Stomach smooth muscle (tissue), 2 donors: ENCODE data around the gene TRPM1.

ENCODE experiments used
- H3K27ac ChIP-seq: one replicate; pipeline ENCODE4 v1.7.0; 2013; ENCODE audit warnings: mild to moderate bottlenecking, low read length, inconsistent platforms
- H3K27me3 ChIP-seq, 2 donors: one replicate each; pipeline ENCODE4 v1.7.0; 2013; ENCODE audit warnings: low read length in 2 of 2; ENCODE audit not compliant: insufficient read depth in 2 of 2, control insufficient read depth in 1 of 2
- H3K36me3 ChIP-seq, 2 donors: one replicate each; pipeline ENCODE4 v1.7.0; 2013; ENCODE audit warnings: low read length in 2 of 2; ENCODE audit not compliant: control insufficient read depth in 2 of 2, insufficient read depth in 2 of 2
- H3K4me1 ChIP-seq: one replicate; pipeline ENCODE4 v1.7.0; 2013; ENCODE audit warnings: low read length; ENCODE audit not compliant: control insufficient read depth, insufficient read depth
- H3K4me3 ChIP-seq, 2 donors: one replicate each; pipeline ENCODE4 v1.7.0; 2013; ENCODE audit warnings: low read length in 2 of 2
- H3K9ac ChIP-seq, 2 donors: one replicate each; pipeline ENCODE4 v1.7.0; 2013; ENCODE audit warnings: low read length in 2 of 2, mild to moderate bottlenecking in 1 of 2
- H3K9me3 ChIP-seq, 2 donors: one replicate each; pipeline ENCODE4 v1.7.0; 2013; ENCODE audit warnings: low read length in 2 of 2; ENCODE audit not compliant: control insufficient read depth in 2 of 2
- donor health status: healthy.
- donor health status: Pancreatic carcinoma.

TRPM1 gene

DNA sequence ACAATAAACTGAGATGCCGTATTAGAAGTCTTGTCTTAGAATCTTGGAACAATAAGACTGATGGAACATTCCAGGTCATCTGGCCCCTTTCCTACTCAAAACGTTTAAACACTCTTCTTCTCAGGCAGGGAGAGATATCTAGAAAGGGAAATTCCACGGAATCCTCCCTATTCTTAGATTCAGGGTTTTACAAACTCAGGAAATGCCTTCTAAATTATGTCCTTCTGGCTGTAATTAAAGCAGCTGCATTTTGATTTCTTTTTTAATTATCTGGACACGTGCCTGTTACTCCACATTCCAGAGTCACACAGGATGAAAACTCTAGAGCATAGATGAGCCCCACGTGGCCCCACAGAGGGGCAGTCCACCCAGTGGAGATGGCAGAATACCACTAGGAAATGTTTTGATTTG lies 68.6 kb downstream of the TRPM1 start:
- no peak overlapping the region for H3K4me3 ChIP-seq
- no peaks in the 10 kb centered on the region for H3K36me3 ChIP-seq
- no peaks in the 10 kb centered on the region for H3K9me3 ChIP-seq
- H3K27ac ChIP-seq = no peak overlapping the region
- H3K4me1 ChIP-seq = no peaks in the 10 kb centered on the region
- no peak overlapping the region for H3K9ac ChIP-seq
- H3K27me3 ChIP-seq = no peaks in the 10 kb centered on the region

DNA sequence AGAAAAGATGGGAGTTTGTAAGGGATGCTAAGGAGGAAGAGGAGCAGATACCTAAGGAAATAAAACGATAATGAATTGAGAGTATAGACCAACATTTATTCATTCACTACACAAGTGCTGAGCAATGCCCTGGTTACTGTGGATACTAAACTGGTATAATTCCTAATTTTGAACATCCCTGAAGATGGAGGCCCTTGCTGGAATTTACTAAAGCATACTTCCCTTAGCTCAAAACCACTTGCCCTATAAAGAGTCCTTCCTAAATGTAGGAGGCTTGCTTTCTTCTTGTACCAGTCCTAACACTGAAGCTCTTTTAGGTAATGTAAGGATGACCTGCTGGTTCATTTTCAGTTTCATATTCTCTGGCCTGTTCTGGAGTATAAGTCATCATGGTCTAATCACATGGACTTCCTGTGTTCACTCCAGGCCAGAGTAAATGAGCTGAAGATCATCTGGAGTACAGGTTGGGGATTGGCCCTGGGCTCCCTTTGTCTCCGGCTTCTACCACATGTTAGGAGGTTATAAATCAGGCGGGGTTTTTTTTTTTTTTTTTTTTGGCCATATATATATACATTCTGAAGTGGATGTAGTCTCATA lies 70.0 kb downstream of the TRPM1 start:
- H3K27ac ChIP-seq = no peak overlapping the region
- H3K4me3 ChIP-seq = no peak overlapping the region
- no peak overlapping the region for H3K9ac ChIP-seq
- no peaks in the 10 kb centered on the region for H3K9me3 ChIP-seq
- no peaks in the 10 kb centered on the region for H3K27me3 ChIP-seq
- no peaks in the 10 kb centered on the region for H3K36me3 ChIP-seq
- H3K4me1 ChIP-seq = no peaks in the 10 kb centered on the region

DNA sequence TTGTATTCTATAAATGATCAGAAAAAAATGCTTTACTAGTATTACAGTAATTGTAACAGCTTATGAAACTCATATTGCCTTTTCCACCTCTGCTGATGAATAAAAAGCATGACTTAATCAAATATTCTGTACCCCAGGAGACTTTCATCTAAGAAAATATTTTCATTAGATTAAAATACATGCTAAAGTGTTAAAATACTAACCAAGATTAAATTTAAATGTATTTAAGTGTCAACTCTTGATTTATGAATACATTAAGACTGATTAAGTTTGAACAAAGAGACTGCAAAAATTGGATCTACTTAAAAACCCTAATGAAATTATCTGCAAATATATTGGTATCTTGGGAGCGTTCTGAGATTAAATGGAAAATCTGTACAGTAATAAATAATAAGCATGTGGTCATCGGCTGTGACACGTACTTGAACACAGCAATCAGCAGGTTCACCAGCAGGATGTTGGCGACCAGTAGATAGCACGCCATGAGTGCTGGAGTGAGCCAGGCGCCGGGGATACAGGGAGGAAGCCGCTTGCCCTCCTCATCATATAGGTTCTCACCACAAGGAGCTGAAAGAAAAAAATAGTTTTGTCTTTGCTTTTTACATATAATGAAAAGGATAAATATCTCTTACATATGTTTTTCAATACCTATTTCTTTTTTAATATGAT lies 73.5 kb downstream of the TRPM1 start:
- H3K9ac ChIP-seq = no peak overlapping the region
- H3K9me3 ChIP-seq = no peaks in the 10 kb centered on the region
- no peaks in the 10 kb centered on the region for H3K4me1 ChIP-seq

DNA sequence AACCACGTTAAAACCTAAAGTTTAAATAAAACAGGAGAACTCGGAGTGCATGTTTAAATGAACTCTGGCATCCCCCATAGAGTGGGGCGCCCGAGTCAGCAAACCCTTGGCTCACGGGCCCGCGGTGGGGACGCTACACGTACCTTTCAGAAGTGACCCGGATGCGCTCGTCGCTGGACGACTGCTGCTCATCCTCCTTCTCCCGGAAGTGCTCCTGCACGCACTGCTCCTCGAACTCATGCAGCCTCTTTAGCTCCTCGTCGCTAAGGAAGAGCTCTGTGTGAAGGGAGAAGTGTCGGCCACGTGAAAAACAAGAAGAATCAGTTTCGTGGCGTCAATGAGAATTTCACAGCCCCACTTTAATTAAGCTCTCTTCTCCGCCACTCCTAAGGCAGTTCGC lies 75.5 kb downstream of the TRPM1 start:
- Histone ChIP-seq H3K9ac (no peak overlapping the region), H3K9me3 (no peaks in the 10 kb centered on the region), H3K4me3 (no peak overlapping the region), H3K27me3 (no peaks in the 10 kb centered on the region), H3K27ac (no peak overlapping the region), H3K4me1 (no peaks in the 10 kb centered on the region), H3K36me3 (no peaks in the 10 kb centered on the region)

More for the DNA sequence above, 73.5 kb downstream of the TRPM1 start:
- no peaks in the 10 kb centered on the region for H3K27me3 ChIP-seq
- H3K4me3 ChIP-seq = no peak overlapping the region
- no peaks in the 10 kb centered on the region for H3K36me3 ChIP-seq
- no peak overlapping the region for H3K27ac ChIP-seq

DNA sequence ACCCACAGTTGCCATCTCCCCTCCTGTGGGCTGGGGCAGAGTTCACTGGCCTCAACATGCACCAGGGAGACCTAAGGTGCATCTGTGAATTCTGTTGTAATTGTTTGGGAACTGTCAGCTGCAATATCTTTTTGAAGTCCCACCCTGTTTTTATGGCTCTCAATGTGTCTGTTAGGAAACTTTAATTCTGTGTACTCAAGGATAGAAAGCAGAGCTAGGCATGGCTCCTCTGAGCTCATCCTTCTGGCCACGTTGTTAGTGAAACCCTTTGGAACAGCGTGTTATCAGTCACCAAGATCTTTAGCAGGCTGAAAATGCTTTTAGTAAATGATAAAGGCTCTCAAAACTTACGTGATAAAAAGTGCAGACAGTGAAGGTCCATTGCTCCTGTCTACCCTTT lies 76.5 kb downstream of the TRPM1 start:
- Histone ChIP-seq H3K4me3 (no peak overlapping the region), H3K9ac (no peak overlapping the region), H3K4me1 (no peaks in the 10 kb centered on the region), H3K27ac (no peak overlapping the region), H3K36me3 (no peaks in the 10 kb centered on the region), H3K9me3 (no peaks in the 10 kb centered on the region), H3K27me3 (no peaks in the 10 kb centered on the region)

DNA sequence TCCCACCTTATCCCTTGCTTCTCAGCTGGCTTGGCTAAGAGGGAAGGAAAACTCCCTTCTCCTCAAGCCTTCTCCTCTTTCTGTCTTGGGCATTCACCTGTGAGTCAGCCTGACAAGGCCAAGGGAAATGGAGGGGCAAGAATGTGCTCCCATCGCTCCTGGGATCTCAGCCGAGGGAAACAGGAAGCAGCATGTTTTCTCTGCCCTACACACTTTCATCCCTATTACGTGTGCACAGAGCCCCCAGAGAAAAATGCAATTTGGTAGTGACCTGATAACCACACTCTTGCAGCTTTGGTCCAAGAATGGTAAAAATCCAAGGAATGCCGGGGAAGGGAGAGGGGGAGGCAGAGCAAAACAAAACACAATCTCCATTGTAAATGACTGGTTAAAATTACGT lies 77.2 kb downstream of the TRPM1 start:
- no peaks in the 10 kb centered on the region for H3K4me1 ChIP-seq
- no peak overlapping the region for H3K9ac ChIP-seq
- no peak overlapping the region for H3K27ac ChIP-seq
- no peak overlapping the region for H3K4me3 ChIP-seq
- H3K9me3 ChIP-seq = no peaks in the 10 kb centered on the region
- no peaks in the 10 kb centered on the region for H3K36me3 ChIP-seq
- H3K27me3 ChIP-seq = no peaks in the 10 kb centered on the region

DNA sequence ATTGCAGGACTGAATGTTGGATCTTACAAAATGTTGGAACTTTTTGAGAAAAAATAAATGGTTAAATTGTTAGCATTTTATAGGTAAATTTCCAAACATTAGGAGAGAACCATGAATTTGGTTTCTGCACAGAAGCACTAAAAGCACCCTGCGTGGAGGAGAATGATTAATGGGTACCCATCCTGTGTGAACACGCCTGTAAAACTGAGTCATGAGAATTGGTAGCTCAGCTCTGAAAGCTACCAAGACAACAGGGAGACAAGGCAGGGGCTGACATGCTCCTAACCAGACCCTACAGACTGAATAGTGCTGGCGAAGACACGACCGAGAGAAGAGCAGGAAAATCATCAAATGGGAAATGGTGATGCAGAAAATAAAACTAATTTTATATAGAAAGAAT lies 77.7 kb downstream of the TRPM1 start:
- Histone ChIP-seq H3K27me3 (no peaks in the 10 kb centered on the region), H3K9me3 (no peaks in the 10 kb centered on the region), H3K27ac (no peak overlapping the region), H3K9ac (no peak overlapping the region), H3K4me1 (no peaks in the 10 kb centered on the region), H3K4me3 (no peak overlapping the region), H3K36me3 (no peaks in the 10 kb centered on the region)

DNA sequence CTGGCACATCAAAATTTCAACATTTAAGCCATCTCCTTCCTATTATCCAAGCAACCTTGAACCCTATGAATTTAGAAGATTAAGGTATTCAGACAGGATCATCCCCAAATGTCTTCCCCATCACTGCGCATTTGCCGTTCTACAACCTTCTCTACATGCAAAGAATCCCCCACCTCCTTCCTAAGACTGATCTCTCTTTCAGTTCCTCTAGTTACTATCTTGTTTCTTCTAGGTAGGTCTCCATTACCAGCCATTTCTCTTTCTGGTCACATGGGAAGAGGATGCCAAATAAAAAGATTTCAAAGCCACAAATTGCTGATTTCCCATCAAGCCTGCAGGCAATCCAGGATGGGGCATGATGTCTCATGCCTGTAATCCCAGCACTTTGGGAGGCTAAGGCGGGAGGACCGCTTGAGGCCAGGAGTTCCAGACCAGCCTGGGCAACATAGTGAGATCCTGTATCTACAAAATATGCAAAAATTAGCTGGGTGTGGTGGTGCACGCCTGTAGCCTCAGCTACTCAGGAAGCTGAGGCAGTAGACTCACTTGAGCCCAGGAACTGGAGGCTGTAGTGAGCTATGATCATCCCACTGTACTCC lies 80.4 kb downstream of the TRPM1 start:
- H3K4me3 ChIP-seq = no peak overlapping the region

DNA sequence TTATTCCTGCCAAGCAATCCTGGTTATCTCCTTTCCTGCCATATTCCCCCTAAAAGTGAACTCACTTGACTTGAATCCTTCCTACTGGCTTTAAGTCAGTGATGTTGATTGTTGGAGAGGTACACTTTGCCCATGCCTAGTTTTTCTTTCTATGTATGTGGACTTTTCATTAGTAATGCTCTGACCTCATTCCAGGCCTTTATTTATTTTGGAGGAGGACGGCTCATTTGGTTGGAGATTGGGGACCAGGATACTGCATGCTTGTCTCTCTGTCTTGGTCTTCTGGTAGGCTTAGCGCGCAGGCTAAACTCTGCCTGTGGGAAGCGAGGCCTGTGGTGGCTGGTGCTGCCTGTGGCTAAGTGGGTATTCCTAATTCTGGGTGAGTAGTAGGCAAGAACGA lies 81.0 kb downstream of the TRPM1 start:
- Histone ChIP-seq H3K27me3 (no peaks in the 10 kb centered on the region), H3K9ac (no peak overlapping the region), H3K36me3 (no peaks in the 10 kb centered on the region), H3K27ac (no peak overlapping the region), H3K9me3 (no peaks in the 10 kb centered on the region), H3K4me3 (no peak overlapping the region), H3K4me1 (no peaks in the 10 kb centered on the region)

More for the DNA sequence above, 80.4 kb downstream of the TRPM1 start:
- Histone ChIP-seq H3K4me1 (no peaks in the 10 kb centered on the region), H3K9ac (no peak overlapping the region), H3K9me3 (no peaks in the 10 kb centered on the region), H3K36me3 (no peaks in the 10 kb centered on the region), H3K27ac (no peak overlapping the region), H3K27me3 (no peaks in the 10 kb centered on the region)

DNA sequence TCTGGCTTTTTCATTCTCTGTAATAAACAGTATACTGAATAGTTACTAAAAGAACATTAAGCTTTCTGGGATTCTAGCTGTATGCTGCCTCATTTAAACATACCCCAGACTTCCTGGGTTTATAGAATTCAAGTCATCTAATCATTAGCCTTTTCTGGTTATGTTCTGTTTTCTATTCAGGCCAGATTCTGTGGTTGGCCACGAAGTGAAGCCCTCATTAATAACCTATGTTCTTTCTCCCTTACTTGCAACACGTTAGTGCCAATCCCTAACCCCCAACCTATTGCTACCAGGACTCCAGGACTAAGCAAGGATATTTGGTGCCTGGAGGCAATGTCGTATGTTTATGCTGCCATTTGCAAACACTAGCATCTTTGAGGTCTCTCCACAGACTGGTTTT lies 81.5 kb downstream of the TRPM1 start:
- Histone ChIP-seq H3K4me3 (no peak overlapping the region), H3K36me3 (no peaks in the 10 kb centered on the region), H3K27me3 (no peaks in the 10 kb centered on the region), H3K27ac (no peak overlapping the region), H3K4me1 (no peaks in the 10 kb centered on the region), H3K9ac (no peak overlapping the region), H3K9me3 (no peaks in the 10 kb centered on the region)

DNA sequence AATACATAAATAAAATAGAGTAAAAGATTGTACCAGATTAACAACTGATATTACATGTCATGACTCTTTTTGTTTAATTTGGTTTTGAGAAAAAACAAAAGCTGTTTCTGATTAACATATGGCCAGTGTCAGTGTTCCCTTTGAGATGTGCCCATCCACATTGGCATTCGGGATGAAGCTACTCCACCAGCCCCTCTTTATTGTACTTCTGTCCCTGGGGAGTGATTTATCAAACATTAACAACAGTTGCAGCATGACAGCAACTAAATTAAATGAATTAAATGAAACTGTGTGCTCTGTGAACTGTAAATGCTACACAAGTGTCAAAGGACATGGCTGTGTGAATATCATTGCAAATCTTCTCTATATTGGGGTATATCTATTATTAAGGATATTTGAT lies 84.2 kb downstream of the TRPM1 start:
- Histone ChIP-seq H3K9me3 (no peaks in the 10 kb centered on the region), H3K27me3 (no peaks in the 10 kb centered on the region), H3K4me1 (no peaks in the 10 kb centered on the region), H3K4me3 (no peak overlapping the region), H3K9ac (no peak overlapping the region), H3K36me3 (no peaks in the 10 kb centered on the region), H3K27ac (no peak overlapping the region)
